Measurements from ENCODE around the gene SIGLEC9.

Gene SIGLEC9

GRCh38 chr19:51127755-51128154, 3.0 kb downstream of the SIGLEC9 start:
- peak overlapping the region; percentile 71 to 95 for H3K4me3 ChIP-seq (ENCODE audit: low read depth in 1 of 2, low read length in 1 of 2)
- no peak for TF ChIP-seq CTCF (IDR thresholded peaks at IDR 0.05)
- H3K4me1 ChIP-seq (ENCODE audit: control insufficient read depth in 1 of 2, insufficient read depth in 1 of 2, low read depth in 1 of 2, low read length in 1 of 2) = peaks cover 99 to 100% of the 10 kb centered on the region in 2 experiments
- H3K27me3 ChIP-seq = no peaks in the 10 kb centered on the region
- H3K36me3 ChIP-seq = peaks cover 50% of the 10 kb centered on the region
- peak overlapping the region; percentile 98 for H3K27ac ChIP-seq
- H3K9me3 ChIP-seq = no peaks in the 10 kb centered on the region

- Histone ChIP-seq H3K4me1 (ENCODE audit: control insufficient read depth in 1 of 2, insufficient read depth in 1 of 2, low read depth in 1 of 2, low read length in 1 of 2) (peaks cover 99% of the 10 kb centered on the region in 2 experiments), H3K27ac (peak overlapping the region; percentile 98)
Measured at GRCh38 chr19:51128227-51128626, 3.5 kb downstream of the SIGLEC9 start.

GRCh38 chr19:51129716-51130115, 5.0 kb downstream of the SIGLEC9 start:
- no peaks in the 10 kb centered on the region for H3K9me3 ChIP-seq
- peaks cover 50% of the 10 kb centered on the region for H3K36me3 ChIP-seq
- no peaks in the 10 kb centered on the region for H3K27me3 ChIP-seq
- H3K27ac ChIP-seq = peak overlapping the region; percentile 98
- no peak overlapping the region for H3K4me3 ChIP-seq (ENCODE audit: low read depth in 1 of 2, low read length in 1 of 2)
- H3K4me1 ChIP-seq (ENCODE audit: control insufficient read depth in 1 of 2, insufficient read depth in 1 of 2, low read depth in 1 of 2, low read length in 1 of 2) = peaks cover 95 to 97% of the 10 kb centered on the region in 2 experiments
- TF ChIP-seq CTCF (IDR thresholded peaks at IDR 0.05) = no peak

More at GRCh38 chr19:51128227-51128626, 3.5 kb downstream of the SIGLEC9 start:
- Histone ChIP-seq H3K9me3 (no peaks in the 10 kb centered on the region), H3K36me3 (peaks cover 50% of the 10 kb centered on the region), H3K27me3 (no peaks in the 10 kb centered on the region), H3K4me3 (ENCODE audit: low read depth in 1 of 2, low read length in 1 of 2) (peak overlapping the region; percentile 71 to 95)
- TF ChIP-seq CTCF (IDR thresholded peaks at IDR 0.05) = no peak

GRCh38 chr19:51131780-51132680, 7.3 kb downstream of the SIGLEC9 start:
- Histone ChIP-seq H3K27me3 (no peaks in the 10 kb centered on the region), H3K36me3 (peaks cover 41% of the 10 kb centered on the region), H3K27ac (peak overlapping the region; percentile 98), H3K4me3 (ENCODE audit: low read depth in 1 of 2, low read length in 1 of 2) (peak overlapping the region; percentile 31 to 59), H3K9me3 (no peaks in the 10 kb centered on the region), H3K4me1 (ENCODE audit: control insufficient read depth in 1 of 2, insufficient read depth in 1 of 2, low read depth in 1 of 2, low read length in 1 of 2) (peaks cover 96 to 97% of the 10 kb centered on the region in 2 experiments)
- peak; percentile 44 for TF ChIP-seq CTCF (IDR thresholded peaks at IDR 0.05)

- no peaks in the 10 kb centered on the region for H3K27me3 ChIP-seq
- peaks cover 96 to 97% of the 10 kb centered on the region in 2 experiments for H3K4me1 ChIP-seq (ENCODE audit: control insufficient read depth in 1 of 2, insufficient read depth in 1 of 2, low read depth in 1 of 2, low read length in 1 of 2)
- no peaks in the 10 kb centered on the region for H3K9me3 ChIP-seq
- peak overlapping the region; percentile 100 for H3K27ac ChIP-seq
- no peak for TF ChIP-seq CTCF (IDR thresholded peaks at IDR 0.05)
- peaks cover 12% of the 10 kb centered on the region for H3K36me3 ChIP-seq
- no peak overlapping the region for H3K4me3 ChIP-seq (ENCODE audit: low read depth in 1 of 2, low read length in 1 of 2)
Measured at GRCh38 chr19:51135004-51135403, 10.3 kb downstream of the SIGLEC9 start.
